HG03159 (cell line): ENCODE measurements around the gene SMARCD2.
"Not testable (repeated sequence)": the region's sequence is repeated elsewhere in the genome, so short reads cannot be mapped to it uniquely, and the experiment has no call there.

Experiments used
- ATAC-seq: cut with Tn5 transposase; IDR thresholded peaks from one replicate; pipeline ENCODE4 v1.9.1; 2021; ENCODE audit warnings: mild to moderate bottlenecking, moderate library complexity; ENCODE audit not compliant: unreplicated experiment

Gene SMARCD2

GRCh38 chr17:63816123-63816522 lies 26.4 kb downstream of the SMARCD2 start:
- ATAC-seq: no peak

- ATAC-seq: no peak
Observed at GRCh38 chr17:63809970-63810369, 32.5 kb downstream of the SMARCD2 start.

- ATAC-seq: no peak
Observed at GRCh38 chr17:63805591-63805990, 36.9 kb downstream of the SMARCD2 start.

- no peak for ATAC-seq
Observed at GRCh38 chr17:63804328-63804727, 38.2 kb downstream of the SMARCD2 start.

GRCh38 chr17:63800783-63801182 lies 41.7 kb downstream of the SMARCD2 start:
- no peak for ATAC-seq

GRCh38 chr17:63798572-63799106 lies 43.8 kb downstream of the SMARCD2 start:
- ATAC-seq: no peak

GRCh38 chr17:63796375-63796774 lies 46.1 kb downstream of the SMARCD2 start:
- ATAC-seq: not testable (repeated sequence)

GRCh38 chr17:63792055-63792729 lies 50.3 kb downstream of the SMARCD2 start:
- ATAC-seq: no peak

- no peak for ATAC-seq
Observed at GRCh38 chr17:63790057-63790456, 52.4 kb downstream of the SMARCD2 start.

- ATAC-seq: no peak
Observed at GRCh38 chr17:63786971-63787711, 55.3 kb downstream of the SMARCD2 start.

- ATAC-seq: no peak
Observed at GRCh38 chr17:63786117-63786516, 56.4 kb downstream of the SMARCD2 start.

GRCh38 chr17:63785556-63785955 lies 56.9 kb downstream of the SMARCD2 start:
- no peak for ATAC-seq

- ATAC-seq: no peak
Observed at GRCh38 chr17:63783522-63783921, 59.0 kb downstream of the SMARCD2 start.
